HEK293 (cell line): Measurements from ENCODE around the gene KRTAP9-9.

Source experiments
- CTCF ChIA-PET: fragments of 350-600 bp; formaldehyde crosslinking; extraction: SDS; loops from one replicate; lab custom pipeline; 2021; ENCODE audit warnings: antibody characterized with exemption; lab: Yijun Ruan, JAX
- POLR2A ChIA-PET: fragments of 300-600 bp; formaldehyde crosslinking; extraction: SDS; loops from one replicate; lab custom pipeline; 2020; ENCODE audit warnings: antibody characterized with exemption, inconsistent platforms; lab: Yijun Ruan, JAX
- H3K27ac ChIP-seq: fragments of 200-500 bp; sonication (Bioruptor generic); 2 replicates; pipeline ENCODE4 v1.5.1; 2014; ENCODE audit warnings: low read depth, low read length, control low read depth, inconsistent platforms; ENCODE audit errors: extremely low read depth
- H3K36me3 ChIP-seq, 2 experiments: fragments of 200-500 bp in 1 of 2; sonication (Bioruptor generic) in 1 of 2; 1 replicate in 1 of 2; 2 replicates in 1 of 2; pipeline ENCODE4 v1.5.1; 2014 to 2017; ENCODE audit warnings: inconsistent platforms in 2 of 2, low read length in 2 of 2; ENCODE audit not compliant: control insufficient read depth in 2 of 2, insufficient read depth in 1 of 2
- H3K4me1 ChIP-seq: fragments of 200-500 bp; sonication (Bioruptor generic); 2 replicates; pipeline ENCODE4 v1.5.1; 2014; ENCODE audit warnings: mild to moderate bottlenecking, low read length, inconsistent platforms; ENCODE audit not compliant: control insufficient read depth, insufficient read depth
- H3K4me3 ChIP-seq: 2 replicates; pipeline ENCODE4 v1.5.1; 2011; ENCODE audit warnings: low read depth, mild to moderate bottlenecking, control low read depth, low read length, moderate library complexity
- H3K9me3 ChIP-seq: fragments of 200-500 bp; sonication (Bioruptor generic); 2 replicates; pipeline ENCODE4 v1.5.1; 2014; ENCODE audit warnings: low read depth, low read length, inconsistent platforms; ENCODE audit not compliant: control insufficient read depth, insufficient read depth
- AEBP2 ChIP-seq: fragments of 450-650 bp; formaldehyde crosslinking; IDR thresholded peaks from 2 replicates; pipeline ENCODE4 v1.5.1; 2016; ENCODE audit warnings: missing biosample characterization, missing genetic modification characterization, borderline replicate concordance
- BCL6B ChIP-seq: fragments of 450-650 bp; formaldehyde crosslinking; IDR thresholded peaks from 2 replicates; pipeline ENCODE4 v1.5.1; 2017; ENCODE audit warnings: missing biosample characterization, missing genetic modification characterization
- EGR2 ChIP-seq: fragments of 450-650 bp; formaldehyde crosslinking; IDR thresholded peaks from 2 replicates; pipeline ENCODE4 v1.5.1; 2016; ENCODE audit warnings: low read depth, missing biosample characterization, missing genetic modification characterization
- FEZF1 ChIP-seq: fragments of 450-650 bp; formaldehyde crosslinking; IDR thresholded peaks from 2 replicates; pipeline ENCODE4 v1.5.1; 2016; ENCODE audit warnings: missing biosample characterization, missing genetic modification characterization
- GLIS2 ChIP-seq: fragments of 450-650 bp; formaldehyde crosslinking; IDR thresholded peaks from 2 replicates; pipeline ENCODE4 v1.5.1; 2016; ENCODE audit warnings: missing biosample characterization, missing genetic modification characterization
- KLF10 ChIP-seq: fragments of 450-650 bp; IDR thresholded peaks from 2 replicates; pipeline ENCODE4 v1.5.1; 2018; ENCODE audit warnings: missing biosample characterization, mild to moderate bottlenecking, missing genetic modification characterization
- MYNN ChIP-seq: fragments of 450-650 bp; formaldehyde crosslinking; IDR thresholded peaks from 2 replicates; pipeline ENCODE4 v1.5.1; 2016; ENCODE audit warnings: missing biosample characterization, missing genetic modification characterization, borderline replicate concordance
- REPIN1 ChIP-seq: fragments of 450-650 bp; formaldehyde crosslinking; IDR thresholded peaks from 2 replicates; pipeline ENCODE4 v1.5.1; 2017; ENCODE audit warnings: missing biosample characterization, missing genetic modification characterization, low read depth
- ZNF112 ChIP-seq: fragments of 450-650 bp; formaldehyde crosslinking; IDR thresholded peaks from 2 replicates; pipeline ENCODE4 v1.5.0; 2017; ENCODE audit warnings: missing biosample characterization, missing genetic modification characterization
- ZNF132 ChIP-seq: fragments of 450-650 bp; formaldehyde crosslinking; IDR thresholded peaks from 2 replicates; pipeline ENCODE4 v1.5.1; 2017; ENCODE audit warnings: missing biosample characterization, missing genetic modification characterization, borderline replicate concordance
- ZNF175 ChIP-seq: fragments of 450-650 bp; formaldehyde crosslinking; IDR thresholded peaks from 2 replicates; pipeline ENCODE4 v1.5.1; 2016; ENCODE audit warnings: missing biosample characterization, missing genetic modification characterization
- ZNF18 ChIP-seq: fragments of 450-650 bp; formaldehyde crosslinking; IDR thresholded peaks from 2 replicates; pipeline ENCODE4 v1.5.1; 2016; ENCODE audit warnings: missing biosample characterization, missing genetic modification characterization
- ZNF19 ChIP-seq: fragments of 450-650 bp; formaldehyde crosslinking; IDR thresholded peaks from 2 replicates; pipeline ENCODE4; 2016; ENCODE audit warnings: missing biosample characterization, missing genetic modification characterization, low read depth
- ZNF211 ChIP-seq: fragments of 450-650 bp; formaldehyde crosslinking; IDR thresholded peaks from 2 replicates; pipeline ENCODE4 v1.5.1; 2016; ENCODE audit warnings: low read depth, missing biosample characterization, missing genetic modification characterization
- ZNF404 ChIP-seq: fragments of 450-650 bp; formaldehyde crosslinking; IDR thresholded peaks from 2 replicates; pipeline ENCODE4 v1.5.1; 2017; ENCODE audit warnings: missing biosample characterization, missing genetic modification characterization
- ZNF449 ChIP-seq: fragments of 450-650 bp; formaldehyde crosslinking; IDR thresholded peaks from 2 replicates; pipeline ENCODE4 v1.5.1; 2017; ENCODE audit warnings: missing biosample characterization, mild to moderate bottlenecking, missing genetic modification characterization, moderate library complexity
- ZNF521 ChIP-seq: fragments of 450-650 bp; formaldehyde crosslinking; IDR thresholded peaks from 2 replicates; pipeline ENCODE4 v1.5.1; 2017; ENCODE audit warnings: missing biosample characterization, mild to moderate bottlenecking, missing genetic modification characterization
- ZNF529 ChIP-seq: fragments of 450-650 bp; formaldehyde crosslinking; IDR thresholded peaks from 2 replicates; pipeline ENCODE4 v1.5.1; 2017; ENCODE audit warnings: missing genetic modification characterization, missing biosample characterization; ENCODE audit not compliant: insufficient replicate concordance
- ZNF561 ChIP-seq: fragments of 450-650 bp; IDR thresholded peaks from 2 replicates; pipeline ENCODE4 v1.5.1; 2018; ENCODE audit warnings: missing biosample characterization, missing genetic modification characterization, borderline replicate concordance
- ZNF600 ChIP-seq: fragments of 450-650 bp; formaldehyde crosslinking; IDR thresholded peaks from 2 replicates; pipeline ENCODE4 v1.5.1; 2016; ENCODE audit warnings: missing biosample characterization, missing genetic modification characterization
- ZNF692 ChIP-seq: fragments of 450-650 bp; formaldehyde crosslinking; IDR thresholded peaks from 2 replicates; pipeline ENCODE4 v1.5.1; 2016; ENCODE audit warnings: missing biosample characterization, missing genetic modification characterization
- ZNF76 ChIP-seq: fragments of 450-650 bp; formaldehyde crosslinking; IDR thresholded peaks from 2 replicates; pipeline ENCODE4; 2016; ENCODE audit warnings: low read depth, missing biosample characterization, missing genetic modification characterization, borderline replicate concordance
- ZNF776 ChIP-seq: fragments of 450-650 bp; formaldehyde crosslinking; IDR thresholded peaks from 2 replicates; pipeline ENCODE4 v1.5.0; 2017; ENCODE audit warnings: missing biosample characterization, missing genetic modification characterization, borderline replicate concordance
- ZNF792 ChIP-seq: fragments of 450-650 bp; formaldehyde crosslinking; IDR thresholded peaks from 2 replicates; pipeline ENCODE4 v1.5.1; 2016; ENCODE audit warnings: missing biosample characterization, missing genetic modification characterization
- ZNF830 ChIP-seq: fragments of 450-650 bp; IDR thresholded peaks from 2 replicates; pipeline ENCODE4 v1.5.0; 2018; ENCODE audit warnings: missing biosample characterization, missing genetic modification characterization, low read depth, mild to moderate bottlenecking, moderate library complexity
- ZSCAN16 ChIP-seq: fragments of 450-650 bp; formaldehyde crosslinking; IDR thresholded peaks from 2 replicates; pipeline ENCODE4 v1.5.1; 2016; ENCODE audit warnings: missing biosample characterization, missing genetic modification characterization
- ZSCAN5A ChIP-seq: fragments of 450-650 bp; formaldehyde crosslinking; IDR thresholded peaks from 2 replicates; pipeline ENCODE4 v1.5.1; 2016; ENCODE audit warnings: missing biosample characterization, missing genetic modification characterization

The KRTAP9-9 gene

GRCh38 chr17:41256291-41256685 lies 1.1 kb downstream of the KRTAP9-9 start (continued):
- no peak for TF ChIP-seq ZNF692 (tag by site-specific recombination)
- TF ChIP-seq ZNF561 (tag by site-specific recombination): no peak
- TF ChIP-seq ZNF19 (tag by site-specific recombination): no peak
- TF ChIP-seq ZNF175 (tag by site-specific recombination): no peak
- no peak for TF ChIP-seq ZNF830 (tag by site-specific recombination)
- no peak for TF ChIP-seq ZNF529 (tag by site-specific recombination)
- TF ChIP-seq KLF10: no peak
- no peak for TF ChIP-seq BCL6B (tag by site-specific recombination)
- TF ChIP-seq ZSCAN5A (tag by site-specific recombination): no peak

- no peak overlapping the region for H3K27ac ChIP-seq
- CTCF ChIA-PET: no interaction called here
- no peaks in the 10 kb centered on the region for H3K4me1 ChIP-seq
- no peaks in the 10 kb centered on the region for H3K36me3 ChIP-seq
- H3K9me3 ChIP-seq: no peaks in the 10 kb centered on the region
- no peak overlapping the region for H3K4me3 ChIP-seq
- TF ChIP-seq ZSCAN16 (tag by site-specific recombination) (no peak), ZNF76 (tag by site-specific recombination) (no peak), ZNF211 (no peak), ZNF132 (no peak), KLF10 (no peak), ZNF404 (tag by site-specific recombination) (no peak), ZNF561 (tag by site-specific recombination) (no peak), ZNF521 (tag by site-specific recombination) (no peak), MYNN (no peak), REPIN1 (tag by site-specific recombination) (no peak), FEZF1 (tag by site-specific recombination) (no peak), ZNF18 (tag by site-specific recombination) (no peak), GLIS2 (tag by site-specific recombination) (no peak), EGR2 (no peak), ZNF449 (tag by site-specific recombination) (no peak), AEBP2 (no peak), ZNF112 (tag by site-specific recombination) (no peak), ZNF600 (no peak), ZNF776 (no peak), ZNF792 (no peak)
- POLR2A ChIA-PET: no interaction called here
Observed at GRCh38 chr17:41258406-41258805, 3.2 kb downstream of the KRTAP9-9 start.
